Measurements from ENCODE around the gene UBE2N.
"Not testable (repeated sequence)": the region's sequence is repeated elsewhere in the genome, so short reads cannot be mapped to it uniquely, and the experiment has no call there.

UBE2N gene

GRCh38 chr12:93413064-93413463, 28.7 kb downstream of the UBE2N start:
- in situ Hi-C loops (cut with MboI; ENCODE audit: low sequenced_read_pairs, unreplicated experiment), result loop anchor here (10.0 to 25.0 kb wide), 2 partner anchors 428 to 626 kb away; no protein-coding TSS in a partner anchor
- TF ChIP-seq CTCF (IDR thresholded peaks at IDR 0.05; ENCODE audit: borderline replicate concordance, control extremely low read depth, extremely low read depth, insufficient read depth, missing control alignments), result no peak
- no peak for DNase-seq (ENCODE audit: low spot score)

GRCh38 chr12:93412396-93412795, 29.4 kb downstream of the UBE2N start:
- in situ Hi-C loops (cut with MboI; ENCODE audit: low sequenced_read_pairs, unreplicated experiment), result loop anchor here (10.0 to 25.0 kb wide), 2 partner anchors 428 to 625 kb away; no protein-coding TSS in a partner anchor
- DNase-seq (ENCODE audit: low spot score), result not testable (repeated sequence)

GRCh38 chr12:93411060-93411459, 30.7 kb downstream of the UBE2N start:
- in situ Hi-C loops (cut with MboI; ENCODE audit: low sequenced_read_pairs, unreplicated experiment), result loop anchor here (10.0 to 25.0 kb wide), 2 partner anchors 426 to 624 kb away; no protein-coding TSS in a partner anchor
- DNase-seq (ENCODE audit: low spot score), result not testable (repeated sequence)

GRCh38 chr12:93409343-93410187, 32.2 kb downstream of the UBE2N start:
- DNase-seq (ENCODE audit: low spot score), result not testable (repeated sequence)
- in situ Hi-C loops (cut with MboI; ENCODE audit: low sequenced_read_pairs, unreplicated experiment), result loop anchor here (10.0 to 25.0 kb wide), 2 partner anchors 425 to 622 kb away; no protein-coding TSS in a partner anchor

- no peak for TF ChIP-seq CTCF (IDR thresholded peaks at IDR 0.05; ENCODE audit: borderline replicate concordance, control extremely low read depth, extremely low read depth, insufficient read depth, missing control alignments)
- DNase-seq (ENCODE audit: low spot score), result no peak
Observed at GRCh38 chr12:93408813-93409212, 32.9 kb downstream of the UBE2N start.

GRCh38 chr12:93407963-93408283, 33.8 kb downstream of the UBE2N start:
- in situ Hi-C loops (cut with MboI; ENCODE audit: low sequenced_read_pairs, unreplicated experiment), result loop anchor here (25.0 kb wide), 1 partner anchor 621 kb away; no protein-coding TSS in a partner anchor
- no peak for TF ChIP-seq CTCF (IDR thresholded peaks at IDR 0.05; ENCODE audit: borderline replicate concordance, control extremely low read depth, extremely low read depth, insufficient read depth, missing control alignments)
- no peak for DNase-seq (ENCODE audit: low spot score)

More at GRCh38 chr12:93408813-93409212, 32.9 kb downstream of the UBE2N start:
- in situ Hi-C loops (cut with MboI; ENCODE audit: low sequenced_read_pairs, unreplicated experiment), result loop anchor here (25.0 kb wide), 1 partner anchor 622 kb away; no protein-coding TSS in a partner anchor

GRCh38 chr12:93407054-93407962, 34.4 kb downstream of the UBE2N start:
- no peak for TF ChIP-seq CTCF (IDR thresholded peaks at IDR 0.05; ENCODE audit: borderline replicate concordance, control extremely low read depth, extremely low read depth, insufficient read depth, missing control alignments)
- no peak for DNase-seq (ENCODE audit: low spot score)
- in situ Hi-C loops (cut with MboI; ENCODE audit: low sequenced_read_pairs, unreplicated experiment), result loop anchor here (25.0 kb wide), 1 partner anchor 620 kb away; no protein-coding TSS in a partner anchor

All from GM13976 (cell line).